Tibial nerve (tissue), 4 donors: ENCODE results near the gene SMCO2. TPM values are rescaled to one million over a fixed set of nuclear protein-coding genes. Genes with fewer than 3 reads are reported as not detected.

Experiments used
- DNase-seq, 2 donors: peaks; one replicate each; pipeline ENCODE4 v3.0.0-alpha.2; 2019; ENCODE audit warnings: low spot score in 2 of 2
- H3K27ac ChIP-seq, 4 donors: fragments of 200-600 bp; sonication (generic) in 3 of 4; one replicate each; pipeline ENCODE4 v1.5.1; 2017 to 2019; ENCODE audit warnings: mild to moderate bottlenecking in 1 of 4
- H3K27me3 ChIP-seq, 2 donors: fragments of 200-600 bp; sonication (generic) in 1 of 2; one replicate each; pipeline versions ENCODE4 v1.5.1 to v1.6.0; 2017 to 2019
- H3K36me3 ChIP-seq, 3 donors: fragments of 200-600 bp; sonication (generic); one replicate each; pipeline ENCODE4 v1.5.1; 2018 to 2019
- H3K4me1 ChIP-seq, 4 donors: fragments of 200-600 bp; sonication (generic) in 3 of 4; one replicate each; pipeline ENCODE4 v1.5.1; 2017 to 2019
- H3K4me3 ChIP-seq, 4 donors: fragments of 200-600 bp; sonication (generic) in 3 of 4; one replicate each; pipeline ENCODE4 v1.5.1; 2017 to 2019; ENCODE audit warnings: mild to moderate bottlenecking in 1 of 4, moderate library complexity in 1 of 4
- H3K9me3 ChIP-seq, 4 donors: fragments of 200-600 bp; sonication (generic) in 3 of 4; one replicate each; pipeline ENCODE4 v1.5.1; 2017 to 2019
- EP300 ChIP-seq, 2 donors: sonication (generic); formaldehyde crosslinking; IDR thresholded peaks; one replicate each; pipeline ENCODE4 v1.6.1; 2017; ENCODE audit warnings: antibody characterized with exemption in 2 of 2, mild to moderate bottlenecking in 1 of 2
- POLR2A ChIP-seq, 2 donors: fragments of 450-650 bp; IDR thresholded peaks; one replicate each; pipeline ENCODE4 v1.6.1; 2017; ENCODE audit warnings: antibody characterized with exemption in 2 of 2, mild to moderate bottlenecking in 2 of 2, moderate library complexity in 2 of 2
- WGBS, 2 donors: methylation state at CpG; one replicate each; pipeline ENCODE4 v1.1.5; 2018; 5-methylcytosine and 5-hydroxymethylcytosine counted together
- total RNA-seq, 4 donors: library from RNA; depleted of rRNA; stranded (reverse); fragments of >200 nt; gene quantifications; one replicate each; pipeline ENCODE4 v1.1.0, GENCODE V29; 2016
- TF ChIP-seq, protein P1 (sequence below), 5 experiments: fragments of 200-600 bp in 3 of 5; fragments of 450-650 bp in 2 of 5; sonication (generic) in 3 of 5; IDR thresholded peaks; one replicate each; pipeline ENCODE4 v1.5.1; 2016 to 2019; ENCODE audit warnings: antibody characterized with exemption in 5 of 5, mild to moderate bottlenecking in 3 of 5, moderate library complexity in 2 of 5

Gene SMCO2
- total RNA-seq, 4 donors from 2014 or later: not detected

DNA sequence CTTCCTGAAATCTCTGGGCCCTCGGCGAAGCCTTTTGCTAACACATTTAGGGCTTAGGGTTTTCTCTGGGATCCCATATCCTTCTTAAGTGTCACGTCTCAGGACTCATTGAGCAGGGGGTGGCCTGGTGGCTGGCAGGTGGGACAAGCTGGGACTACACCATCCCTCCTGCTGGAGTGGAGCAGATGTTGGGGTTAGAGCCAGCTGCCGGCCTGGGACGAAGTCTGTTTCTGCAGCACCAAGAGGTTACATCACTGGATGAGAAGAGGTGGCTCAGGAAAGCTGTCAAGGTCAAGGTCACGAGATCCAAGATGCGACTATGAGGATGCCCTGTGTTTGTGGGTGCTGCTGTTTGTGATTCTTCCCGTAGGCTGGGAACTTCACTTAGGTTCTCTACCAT, 16.3 kb downstream of the SMCO2 start:
- Histone ChIP-seq H3K4me1 (peaks cover 0 to 23% (median 0%) of the 10 kb centered on the region in 4 donors), H3K36me3 (no peaks in the 10 kb centered on the region), H3K9me3 (peaks cover 0 to 4% (median 0%) of the 10 kb centered on the region in 4 donors), H3K27ac (no peak overlapping the region), H3K4me3 (no peak overlapping the region), H3K27me3 (no peaks in the 10 kb centered on the region)
- 71 to 79% methylated on average over 8 of the region's 8 CpGs for WGBS, 2 donors
- no peak for DNase-seq
- TF ChIP-seq, protein P1, sequence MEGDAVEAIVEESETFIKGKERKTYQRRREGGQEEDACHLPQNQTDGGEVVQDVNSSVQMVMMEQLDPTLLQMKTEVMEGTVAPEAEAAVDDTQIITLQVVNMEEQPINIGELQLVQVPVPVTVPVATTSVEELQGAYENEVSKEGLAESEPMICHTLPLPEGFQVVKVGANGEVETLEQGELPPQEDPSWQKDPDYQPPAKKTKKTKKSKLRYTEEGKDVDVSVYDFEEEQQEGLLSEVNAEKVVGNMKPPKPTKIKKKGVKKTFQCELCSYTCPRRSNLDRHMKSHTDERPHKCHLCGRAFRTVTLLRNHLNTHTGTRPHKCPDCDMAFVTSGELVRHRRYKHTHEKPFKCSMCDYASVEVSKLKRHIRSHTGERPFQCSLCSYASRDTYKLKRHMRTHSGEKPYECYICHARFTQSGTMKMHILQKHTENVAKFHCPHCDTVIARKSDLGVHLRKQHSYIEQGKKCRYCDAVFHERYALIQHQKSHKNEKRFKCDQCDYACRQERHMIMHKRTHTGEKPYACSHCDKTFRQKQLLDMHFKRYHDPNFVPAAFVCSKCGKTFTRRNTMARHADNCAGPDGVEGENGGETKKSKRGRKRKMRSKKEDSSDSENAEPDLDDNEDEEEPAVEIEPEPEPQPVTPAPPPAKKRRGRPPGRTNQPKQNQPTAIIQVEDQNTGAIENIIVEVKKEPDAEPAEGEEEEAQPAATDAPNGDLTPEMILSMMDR (IDR thresholded peaks at IDR 0.05): no peak
- TF ChIP-seq EP300 (IDR thresholded peaks at IDR 0.05) (no peak), POLR2A (IDR thresholded peaks at IDR 0.05) (no peak)

DNA sequence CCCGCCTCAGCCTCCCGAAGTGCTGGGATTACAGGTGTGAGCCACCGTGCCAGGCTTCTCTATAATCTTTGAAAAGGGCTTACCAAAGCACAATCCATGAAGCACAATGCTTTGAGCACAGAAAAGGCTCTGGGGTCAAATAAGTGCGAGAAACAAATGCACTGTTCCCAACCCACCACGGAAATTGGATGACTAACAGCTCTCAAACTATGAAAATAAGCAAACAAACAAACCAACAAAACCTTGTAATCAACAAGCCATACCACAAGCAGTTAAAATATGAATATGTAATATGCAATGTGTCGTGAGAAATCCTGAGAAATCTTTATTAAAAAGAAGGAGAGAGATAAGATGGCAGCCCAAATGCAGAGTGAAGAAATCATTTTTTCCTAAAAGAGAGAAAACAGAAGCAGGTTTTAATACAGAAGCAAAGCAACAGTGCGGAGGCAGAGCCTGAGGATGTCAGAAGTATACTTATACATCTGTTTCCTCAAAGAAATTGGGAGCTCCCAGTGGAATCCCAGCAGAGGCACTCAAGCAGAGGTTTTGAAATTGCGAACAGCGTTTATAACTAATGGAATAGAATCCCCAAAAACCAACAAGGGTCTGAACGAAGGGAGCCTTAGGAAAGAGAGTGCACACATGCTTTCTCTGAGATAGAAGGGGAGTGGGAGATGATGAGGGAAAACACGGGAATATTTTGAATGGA, 17.1 kb downstream of the SMCO2 start:
- TF ChIP-seq, protein P1 (IDR thresholded peaks at IDR 0.05): no peak
- no peak for TF ChIP-seq POLR2A (IDR thresholded peaks at IDR 0.05)
- TF ChIP-seq EP300 (IDR thresholded peaks at IDR 0.05): no peak
- no peak for DNase-seq
- Histone ChIP-seq H3K36me3 (no peaks in the 10 kb centered on the region), H3K27me3 (no peaks in the 10 kb centered on the region), H3K4me3 (no peak overlapping the region), H3K4me1 (peaks cover 0 to 23% (median 0%) of the 10 kb centered on the region in 4 donors), H3K27ac (no peak overlapping the region), H3K9me3 (peaks cover 0 to 4% (median 0%) of the 10 kb centered on the region in 4 donors)
- WGBS, 2 donors: 64 to 65% methylated on average over 11 of the region's 11 CpGs

DNA sequence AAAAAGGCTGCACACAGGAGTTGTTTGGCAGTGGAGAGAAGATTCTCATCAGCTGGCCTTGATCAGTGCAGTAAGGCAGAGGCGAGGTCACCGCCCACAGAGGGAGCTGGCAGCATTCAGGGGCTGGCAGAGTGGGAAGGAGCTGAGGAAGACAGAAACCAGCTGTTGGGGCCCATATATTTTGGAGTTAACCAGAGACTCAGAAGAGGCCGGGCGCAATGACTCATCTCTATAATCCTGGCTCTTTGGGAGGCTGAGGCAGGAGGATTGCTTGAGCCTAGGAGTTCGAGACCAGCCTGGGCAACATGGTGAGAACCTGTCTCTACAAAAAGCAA, 17.7 kb downstream of the SMCO2 start:
- TF ChIP-seq EP300 (IDR thresholded peaks at IDR 0.05): no peak
- TF ChIP-seq, protein P1 (IDR thresholded peaks at IDR 0.05): no peak
- TF ChIP-seq POLR2A (IDR thresholded peaks at IDR 0.05): no peak
- Histone ChIP-seq H3K9me3 (peaks cover 0 to 4% (median 0%) of the 10 kb centered on the region in 4 donors), H3K4me3 (no peak overlapping the region), H3K4me1 (peaks cover 0 to 23% (median 0%) of the 10 kb centered on the region in 4 donors), H3K27ac (no peak overlapping the region), H3K27me3 (no peaks in the 10 kb centered on the region), H3K36me3 (no peaks in the 10 kb centered on the region)
- 63 to 69% methylated on average over 5 of the region's 5 CpGs for WGBS, 2 donors
- no peak for DNase-seq

DNA sequence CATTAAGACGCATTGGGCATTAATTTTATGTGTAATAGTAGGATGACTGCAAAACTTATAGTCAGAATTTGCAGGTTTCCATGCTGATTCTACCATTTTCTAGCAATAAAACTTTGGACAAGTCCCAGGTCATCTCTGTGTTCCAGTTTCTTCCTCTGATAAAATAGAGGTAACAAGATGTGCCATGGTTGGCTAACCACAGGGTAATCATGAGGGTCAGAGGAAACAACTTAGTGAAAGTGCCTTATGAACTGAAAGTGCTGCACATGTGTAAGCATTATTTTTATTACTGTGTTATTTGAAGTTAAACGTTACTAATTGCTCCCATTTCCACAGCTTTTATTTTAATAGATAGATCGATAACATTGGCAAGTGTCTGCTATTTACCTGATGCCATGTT, 21.1 kb downstream of the SMCO2 start:
- TF ChIP-seq POLR2A (IDR thresholded peaks at IDR 0.05) (no peak), EP300 (IDR thresholded peaks at IDR 0.05) (no peak)
- TF ChIP-seq, protein P1 (IDR thresholded peaks at IDR 0.05): no peak
- Histone ChIP-seq H3K27ac (no peak overlapping the region), H3K4me3 (no peak overlapping the region), H3K4me1 (peaks cover 0 to 10% (median 0%) of the 10 kb centered on the region in 4 donors), H3K27me3 (no peaks in the 10 kb centered on the region), H3K36me3 (no peaks in the 10 kb centered on the region), H3K9me3 (no peaks in the 10 kb centered on the region)
- no peak for DNase-seq
- 91 to 97% methylated on average over 3 of the region's 3 CpGs for WGBS, 2 donors

DNA sequence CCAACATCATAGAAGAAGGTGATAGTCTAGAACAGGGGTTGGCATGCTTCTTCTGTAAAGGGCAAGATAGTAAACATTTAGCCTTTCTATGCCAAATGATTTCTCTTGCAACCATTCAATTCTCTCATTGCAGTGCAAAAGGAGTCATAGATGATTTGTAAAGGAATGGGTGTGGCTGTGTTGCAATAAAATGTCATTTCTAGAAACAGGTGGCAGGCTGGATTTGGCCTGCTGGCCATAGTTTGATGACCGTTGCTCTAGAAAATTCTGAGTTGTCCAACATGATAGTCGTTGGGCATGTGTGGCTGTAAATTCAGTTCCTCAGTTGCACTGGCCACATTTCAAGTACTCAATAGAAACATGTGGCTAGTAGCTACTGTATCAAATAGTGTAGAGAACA, 21.7 kb downstream of the SMCO2 start:
- Histone ChIP-seq H3K27me3 (no peaks in the 10 kb centered on the region), H3K9me3 (no peaks in the 10 kb centered on the region), H3K4me1 (peaks cover 0 to 7% (median 0%) of the 10 kb centered on the region in 4 donors), H3K36me3 (no peaks in the 10 kb centered on the region), H3K27ac (no peak overlapping the region), H3K4me3 (no peak overlapping the region)
- TF ChIP-seq, protein P1 (IDR thresholded peaks at IDR 0.05): no peak
- no peak for TF ChIP-seq EP300 (IDR thresholded peaks at IDR 0.05)
- TF ChIP-seq POLR2A (IDR thresholded peaks at IDR 0.05): no peak
- DNase-seq: no peak
- 78 to 92% methylated on average over 2 of the region's 2 CpGs for WGBS, 2 donors
